Stimulated activated CD4-positive, alpha-beta T cell treated with anti-CD3 and anti-CD28 coated beads, Interleukin-12 subunit alpha, Interleukin-12 subunit beta, amount 100 ng/mL, for 48 hours (primary cell): ENCODE measurements around the gene HYI.
"Not testable (repeated sequence)": the region's sequence is repeated elsewhere in the genome, so short reads cannot be mapped to it uniquely, and the experiment has no call there.

ENCODE experiments used
- DNase-seq, 3 donors: peaks; one replicate each; pipeline ENCODE4 v3.0.0-alpha.2; 2020; ENCODE audit warnings: low read depth in 2 of 3, low spot score in 1 of 3

HYI gene

GRCh38 chr1:43464681-43465504 is 11.2 kb upstream of the HYI start:
- no peak for DNase-seq

- DNase-seq: no peak
These were observed 9.7 kb upstream of the HYI start for GRCh38 chr1:43463479-43463878.

GRCh38 chr1:43460988-43461693 is 7.4 kb upstream of the HYI start:
- DNase-seq: no peak

GRCh38 chr1:43458379-43458778 is 4.6 kb upstream of the HYI start:
- not testable (repeated sequence) for DNase-seq

- no peak for DNase-seq
These were observed 1.6 kb upstream of the HYI start for GRCh38 chr1:43455213-43455889.

- DNase-seq: peak; percentile 49 to 59 (median 58)
These were observed 710 bp upstream of the HYI start for GRCh38 chr1:43454270-43455011.

GRCh38 chr1:43452789-43453441 is 816 bp downstream of the HYI start:
- DNase-seq: no peak

- no peak for DNase-seq
These were observed 1.8 kb downstream of the HYI start for GRCh38 chr1:43451701-43452532.

- DNase-seq: no peak
These were observed 2.6 kb downstream of the HYI start for GRCh38 chr1:43451157-43451591.

- no peak for DNase-seq
These were observed 3.3 kb downstream of the HYI start for GRCh38 chr1:43450251-43450941.

GRCh38 chr1:43449708-43450069 is 4.0 kb downstream of the HYI start:
- no peak for DNase-seq

GRCh38 chr1:43448955-43449707 is 4.6 kb downstream of the HYI start:
- no peak for DNase-seq

GRCh38 chr1:43447891-43448708 is 5.6 kb downstream of the HYI start:
- DNase-seq: no peak

GRCh38 chr1:43446881-43447835 is 6.6 kb downstream of the HYI start:
- no peak for DNase-seq

- DNase-seq: no peak
These were observed 7.4 kb downstream of the HYI start for GRCh38 chr1:43446388-43446740.

GRCh38 chr1:43445606-43446387 is 7.9 kb downstream of the HYI start:
- no peak for DNase-seq
